H1 (cell line): ENCODE results near the gene ZNF609. TPM values are rescaled to one million over a fixed set of nuclear protein-coding genes. Genes with fewer than 3 reads are reported as not detected.

Experiments used
- MAFK ChIP-seq: IDR thresholded peaks from 2 replicates; pipeline ENCODE4 v1.6.1; 2012; ENCODE audit warnings: low read depth, mild to moderate bottlenecking, improper control_type of control experiment, low read length
- SAP30 ChIP-seq: fragments of 300-600 bp; sonication (generic); IDR thresholded peaks from 2 replicates; pipeline ENCODE4 v1.7.1; 2012; ENCODE audit warnings: low read length, moderate library complexity, mild to moderate bottlenecking, inconsistent platforms; ENCODE audit not compliant: insufficient read depth, insufficient replicate concordance
- polyA plus RNA-seq, 7 experiments: library from polyadenylated mRNA; depleted of rRNA in 3 of 7; stranded (reverse) in 5 of 7; unstranded in 2 of 7; fragments of >200 nt in 5 of 7; fragments of 200-250 nt in 2 of 7; gene quantifications; 1 replicate in 5 of 7; 2 replicates in 1 of 7; 4 replicates in 1 of 7; pipeline versions ENCODE4 v1.2.1 to v1.2.3, GENCODE V29; 2011 to 2013; ENCODE audit warnings: missing spikeins in 2 of 7, mixed read lengths in 2 of 7
- total RNA-seq: library from RNA; stranded (reverse); fragmentation: NEBNext Ultra II Directional; extraction: Animal tissue kit (Norgen Biotek cat#: 25700); gene quantifications from 2 replicates; pipeline ENCODE4 v1.2.1, GENCODE V29; 2021
- TF ChIP-seq, protein P1 (sequence below): IDR thresholded peaks from 2 replicates; pipeline ENCODE4 v1.6.1; 2011; ENCODE audit warnings: low read depth, mild to moderate bottlenecking, low read length; ENCODE audit not compliant: insufficient read depth

The ZNF609 gene
- total and polyA plus RNA-seq, 2 of the 8 experiments (the other 6 are each of a cell fraction or from before 2014, with no cell fraction given), result 15.5 to 47.8 TPM

DNA sequence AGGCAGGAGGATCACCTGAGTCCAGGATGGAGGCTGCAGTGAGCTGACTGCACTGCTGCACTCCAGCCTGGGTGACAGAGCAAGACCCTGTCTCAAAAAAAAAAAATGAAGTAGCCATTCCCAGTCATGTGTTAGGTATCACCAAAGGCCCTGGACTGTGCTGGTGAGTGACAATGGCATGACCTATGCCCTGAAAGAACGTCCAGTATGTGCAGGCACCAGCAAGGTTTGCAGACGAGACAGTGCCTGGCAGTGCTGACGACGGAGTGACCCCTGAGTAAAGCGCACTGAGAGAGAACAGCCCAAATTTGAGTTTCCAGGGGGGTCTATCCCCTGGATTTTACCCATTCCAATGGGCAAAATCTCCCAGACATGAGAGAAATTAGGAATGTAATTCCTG lies 269.8 kb downstream of the ZNF609 start (continued):
- TF ChIP-seq, protein P1, sequence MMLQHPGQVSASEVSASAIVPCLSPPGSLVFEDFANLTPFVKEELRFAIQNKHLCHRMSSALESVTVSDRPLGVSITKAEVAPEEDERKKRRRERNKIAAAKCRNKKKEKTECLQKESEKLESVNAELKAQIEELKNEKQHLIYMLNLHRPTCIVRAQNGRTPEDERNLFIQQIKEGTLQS, result no peak
- no peak for TF ChIP-seq MAFK
- no peak for TF ChIP-seq SAP30
- TF ChIP-seq, all 59 proteins: peak for 0
